Gastrocnemius medialis (tissue), 4 donors: ENCODE measurements around the gene NUDT22. TPM values are rescaled to one million over a fixed set of nuclear protein-coding genes. Genes with fewer than 3 reads are reported as not detected.
A peak's percentile ranks its signal among the peaks of the same experiment; 100 is the strongest.

ENCODE experiments used
- ATAC-seq, 2 donors: fragments of 150-250 bp; one replicate each; pipeline ENCODE4 v1.9.1; 2016
- DNase-seq, 2 donors: peaks; one replicate each; pipeline ENCODE4 v3.0.0-alpha.2; 2019
- H3K27ac ChIP-seq, 4 donors: fragments of 200-600 bp; sonication (generic); 1 replicate in 1 of 4; 2 replicates in 3 of 4; pipeline ENCODE4 v1.5.1; 2016 to 2018; ENCODE audit warnings: mild to moderate bottlenecking in 2 of 4, moderate library complexity in 1 of 4
- H3K27me3 ChIP-seq, 3 donors: fragments of 200-600 bp; sonication (generic) in 2 of 3; 1 replicate in 1 of 3; 2 replicates in 2 of 3; pipeline versions ENCODE4 v1.5.1 to v1.6.0; 2016 to 2019; ENCODE audit warnings: mild to moderate bottlenecking in 1 of 3, moderate library complexity in 1 of 3
- H3K36me3 ChIP-seq, 2 donors: fragments of 200-600 bp; sonication (generic) in 1 of 2; one replicate each; pipeline ENCODE4 v1.5.1; 2017 to 2018
- H3K4me1 ChIP-seq, 2 donors: fragments of 200-600 bp; sonication (generic) in 1 of 2; one replicate each; pipeline ENCODE4 v1.5.1; 2016 to 2017; ENCODE audit warnings: mild to moderate bottlenecking in 2 of 2
- H3K4me3 ChIP-seq, 4 donors: fragments of 200-600 bp; sonication (generic) in 3 of 4; 1 replicate in 1 of 4; 2 replicates in 3 of 4; pipeline ENCODE4 v1.5.1; 2016 to 2019; ENCODE audit warnings: mild to moderate bottlenecking in 2 of 4
- H3K9me3 ChIP-seq, 3 donors: fragments of 200-600 bp; sonication (generic) in 2 of 3; 1 replicate in 1 of 3; 2 replicates in 2 of 3; pipeline ENCODE4 v1.5.1; 2016 to 2019
- POLR2A ChIP-seq, 2 donors: fragments of 450-650 bp; IDR thresholded peaks; one replicate each; pipeline ENCODE4 v1.6.1; 2017; ENCODE audit warnings: antibody characterized with exemption in 2 of 2, mild to moderate bottlenecking in 2 of 2, moderate library complexity in 2 of 2
- in situ Hi-C, 4 donors: fragments of 200-750 bp; cut with MboI; loops; one replicate each; pipeline versions ENCODE4 v1.15.0 to v1.8.0; 2017; ENCODE audit warnings: low sequenced_read_pairs in 4 of 4
- intact Hi-C: fragments of 100-400 bp; cut with DNase I; formaldehyde crosslinking; loops from one replicate; pipeline ENCODE4 v1.15.1; 2023; ENCODE audit warnings: low total_unique reads
- total RNA-seq, 4 donors: library from RNA; depleted of rRNA; stranded (reverse); fragments of >200 nt; gene quantifications; one replicate each; pipeline versions ENCODE4 v1.1.0 to v1.2.3, GENCODE V29; 2016
- TF ChIP-seq, protein P1 (sequence below), 5 experiments: fragments of 450-650 bp in 3 of 5; fragments of 200-600 bp in 2 of 5; sonication (generic) in 2 of 5; IDR thresholded peaks in 4 of 5; conservative IDR thresholded peaks in 1 of 5; 1 replicate in 4 of 5; 2 replicates in 1 of 5; pipeline ENCODE4 v1.5.1; 2016 to 2019; ENCODE audit warnings: antibody characterized with exemption in 5 of 5, mild to moderate bottlenecking in 3 of 5, moderate library complexity in 3 of 5

NUDT22 gene
- total RNA-seq, 4 donors from 2014 or later, result 32.3 to 70.7 (median 53.4) TPM

DNA sequence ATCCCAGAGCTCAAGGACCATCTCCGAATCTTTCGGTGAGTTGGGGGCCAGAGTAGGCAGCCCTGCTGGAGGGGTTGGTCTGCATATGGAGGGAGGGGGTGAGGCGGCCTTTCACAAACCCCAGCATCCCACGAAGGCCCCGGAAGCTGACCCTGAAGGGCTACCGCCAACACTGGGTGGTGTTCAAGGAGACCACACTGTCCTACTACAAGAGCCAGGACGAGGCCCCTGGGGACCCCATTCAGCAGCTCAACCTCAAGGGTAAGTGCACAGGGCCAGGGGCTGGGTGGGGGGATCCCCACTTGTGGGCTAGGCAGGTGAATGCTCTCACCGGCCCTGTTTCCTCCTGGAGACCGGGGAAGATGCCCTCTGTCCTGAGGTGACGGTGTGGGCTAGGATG, 6.3 kb upstream of the NUDT22 start:
- no peak for TF ChIP-seq POLR2A (IDR thresholded peaks at IDR 0.05)
- TF ChIP-seq, protein P1, sequence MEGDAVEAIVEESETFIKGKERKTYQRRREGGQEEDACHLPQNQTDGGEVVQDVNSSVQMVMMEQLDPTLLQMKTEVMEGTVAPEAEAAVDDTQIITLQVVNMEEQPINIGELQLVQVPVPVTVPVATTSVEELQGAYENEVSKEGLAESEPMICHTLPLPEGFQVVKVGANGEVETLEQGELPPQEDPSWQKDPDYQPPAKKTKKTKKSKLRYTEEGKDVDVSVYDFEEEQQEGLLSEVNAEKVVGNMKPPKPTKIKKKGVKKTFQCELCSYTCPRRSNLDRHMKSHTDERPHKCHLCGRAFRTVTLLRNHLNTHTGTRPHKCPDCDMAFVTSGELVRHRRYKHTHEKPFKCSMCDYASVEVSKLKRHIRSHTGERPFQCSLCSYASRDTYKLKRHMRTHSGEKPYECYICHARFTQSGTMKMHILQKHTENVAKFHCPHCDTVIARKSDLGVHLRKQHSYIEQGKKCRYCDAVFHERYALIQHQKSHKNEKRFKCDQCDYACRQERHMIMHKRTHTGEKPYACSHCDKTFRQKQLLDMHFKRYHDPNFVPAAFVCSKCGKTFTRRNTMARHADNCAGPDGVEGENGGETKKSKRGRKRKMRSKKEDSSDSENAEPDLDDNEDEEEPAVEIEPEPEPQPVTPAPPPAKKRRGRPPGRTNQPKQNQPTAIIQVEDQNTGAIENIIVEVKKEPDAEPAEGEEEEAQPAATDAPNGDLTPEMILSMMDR (IDR thresholded peaks at IDR 0.05 in 4 of 5, conservative IDR thresholded peaks at IDR 0.05 in 1 of 5), result no peak
- Histone ChIP-seq H3K27ac (no peak overlapping the region), H3K36me3 (peaks cover 0 to 7% of the 10 kb centered on the region in 2 donors), H3K9me3 (no peaks in the 10 kb centered on the region), H3K4me3 (no peak overlapping the region), H3K27me3 (no peaks in the 10 kb centered on the region), H3K4me1 (peaks cover 6 to 26% of the 10 kb centered on the region in 2 donors)
- in situ Hi-C loops (no loop called here), intact Hi-C loops (no loop called here)
- ATAC-seq (no peak), DNase-seq (no peak)

- no peak overlapping the region for H3K27ac ChIP-seq
- intact Hi-C loops (no loop called here), in situ Hi-C loops (no loop called here)
- TF ChIP-seq, protein P1 (IDR thresholded peaks at IDR 0.05 in 4 of 5, conservative IDR thresholded peaks at IDR 0.05 in 1 of 5), result no peak
- TF ChIP-seq POLR2A (IDR thresholded peaks at IDR 0.05), result no peak
- H3K9me3 ChIP-seq, result no peaks in the 10 kb centered on the region
- peaks cover 0 to 7% of the 10 kb centered on the region in 2 donors for H3K36me3 ChIP-seq
- ATAC-seq, result no peak
- H3K4me1 ChIP-seq, result peaks cover 11 to 31% of the 10 kb centered on the region in 2 donors
- no peak for DNase-seq
- no peaks in the 10 kb centered on the region for H3K27me3 ChIP-seq
- no peak overlapping the region for H3K4me3 ChIP-seq
These were observed 5.8 kb upstream of the NUDT22 start for GRCh38 chr11:64220271-64220670.

GRCh38 chr11:64220798-64221197, 5.3 kb upstream of the NUDT22 start:
- H3K36me3 ChIP-seq, result peaks cover 0 to 7% of the 10 kb centered on the region in 2 donors
- no peak for TF ChIP-seq POLR2A (IDR thresholded peaks at IDR 0.05)
- TF ChIP-seq, protein P1 (IDR thresholded peaks at IDR 0.05 in 4 of 5, conservative IDR thresholded peaks at IDR 0.05 in 1 of 5), result no peak
- peak overlapping the region in 1 of 4 donors; percentile 95 for H3K27ac ChIP-seq
- H3K9me3 ChIP-seq, result no peaks in the 10 kb centered on the region
- in situ Hi-C loops (no loop called here), intact Hi-C loops (no loop called here)
- H3K4me1 ChIP-seq, result peaks cover 15 to 35% of the 10 kb centered on the region in 2 donors
- H3K27me3 ChIP-seq, result no peaks in the 10 kb centered on the region
- no peak for DNase-seq
- H3K4me3 ChIP-seq, result no peak overlapping the region
- no peak for ATAC-seq

- no peaks in the 10 kb centered on the region for H3K9me3 ChIP-seq
- TF ChIP-seq, protein P1 (IDR thresholded peaks at IDR 0.05 in 4 of 5, conservative IDR thresholded peaks at IDR 0.05 in 1 of 5), result no peak
- no peak for TF ChIP-seq POLR2A (IDR thresholded peaks at IDR 0.05)
- intact Hi-C loops (no loop called here), in situ Hi-C loops (no loop called here)
- ATAC-seq (no peak), DNase-seq (no peak)
- H3K27ac ChIP-seq, result peak overlapping the region in 3 of 4 donors; percentile 62 to 95 (median 81)
- peaks cover 26 to 47% of the 10 kb centered on the region in 2 donors for H3K4me1 ChIP-seq
- H3K36me3 ChIP-seq, result peaks cover 0 to 7% of the 10 kb centered on the region in 2 donors
- H3K4me3 ChIP-seq, result no peak overlapping the region
- no peaks in the 10 kb centered on the region for H3K27me3 ChIP-seq
These were observed 3.4 kb upstream of the NUDT22 start for GRCh38 chr11:64222651-64223000.
